Right lobe of liver (tissue), 6 donors: ENCODE results near the gene TMEM200A. TPM values are rescaled to one million over a fixed set of nuclear protein-coding genes. Genes with fewer than 3 reads are reported as not detected.

Source experiments
- ATAC-seq, 4 donors: fragments of 200-7000 bp; cut with Tn5 transposase; one replicate each; pipeline ENCODE4 v1.9.1; 2020; ENCODE audit warnings: mild to moderate bottlenecking in 4 of 4, moderate library complexity in 4 of 4
- DNase-seq, 3 donors: peaks; one replicate each; pipeline ENCODE4 v3.0.0-alpha.2; 2020
- H3K27ac ChIP-seq, 3 donors: fragments of 200-600 bp; one replicate each; pipeline ENCODE4 v1.8.0; 2022
- H3K27me3 ChIP-seq, 2 donors: fragments of 200-600 bp; one replicate each; pipeline ENCODE4 v1.8.0; 2022
- H3K36me3 ChIP-seq, 4 donors: fragments of 200-600 bp; sonication (generic) in 1 of 4; one replicate each; pipeline versions ENCODE4 v1.5.1 to v1.8.0; 2017 to 2022; ENCODE audit warnings: control low read depth in 1 of 4
- H3K4me1 ChIP-seq, 4 donors: fragments of 200-600 bp; sonication (generic) in 1 of 4; one replicate each; pipeline versions ENCODE4 v1.5.1 to v1.8.0; 2017 to 2022; ENCODE audit warnings: control low read depth in 1 of 4
- H3K4me3 ChIP-seq, 3 donors: fragments of 200-600 bp; one replicate each; pipeline ENCODE4 v1.8.0; 2022
- H3K9me3 ChIP-seq, 4 donors: fragments of 200-600 bp; sonication (generic) in 1 of 4; one replicate each; pipeline versions ENCODE4 v1.5.1 to v1.8.0; 2017 to 2022; ENCODE audit warnings: control low read depth in 1 of 4
- CTCF ChIP-seq, 4 donors: fragments of 200-600 bp in 3 of 4; fragments of 450-650 bp in 1 of 4; IDR thresholded peaks; one replicate each; pipeline versions ENCODE4 v1.5.1 to v1.8.0; 2016 to 2022; ENCODE audit warnings: antibody characterized with exemption in 4 of 4, mild to moderate bottlenecking in 2 of 4
- POLR2A ChIP-seq: fragments of 450-650 bp; IDR thresholded peaks from one replicate; pipeline ENCODE4 v1.6.1; 2017; ENCODE audit warnings: antibody characterized with exemption, mild to moderate bottlenecking
- WGBS: methylation state at CpG from one replicate; pipeline ENCODE4 v1.1.6; 2018; ENCODE audit warnings: low coverage, low lambda C conversion rate; ENCODE audit not compliant: insufficient coverage; ENCODE audit errors: missing lambda C conversion rate; 5-methylcytosine and 5-hydroxymethylcytosine counted together
- intact Hi-C, 2 donors: fragments of 100-400 bp; cut with DNase I; formaldehyde crosslinking; loops; one replicate each; pipeline versions ENCODE4 v1.11.2 to v1.14.1; 2022
- total RNA-seq, 6 experiments: library from RNA; depleted of rRNA in 2 of 6; stranded (reverse); fragments of >200 nt in 2 of 6; fragmentation: NEBNext Ultra II Directional in 3 of 6; extraction: Animal tissue kit (Norgen Biotek cat#: 25700) in 3 of 6; gene quantifications; one replicate each; pipeline versions ENCODE4 v1.1.0 to v1.2.4, GENCODE V29; 2016 to 2023
- donor health status: DM: no; HTN: yes; CAD: no.
- donor health status: DM: no; HTN: no; CAD: no.
- donor health status: DM: no; HTN: no; CAD: no.
- donor health status: DM: no; HTN: yes; CAD: no.
- donor health status: DM: no; HTN: yes; CAD: no.

TMEM200A gene
- total RNA-seq, 6 experiments from 2014 or later = 0.18 to 1.5 (median 0.31) TPM; not detected in 3

GRCh38 chr6:130371921-130372420 lies 6.2 kb downstream of the TMEM200A start:
- ATAC-seq (no peak), DNase-seq (no peak)
- H3K4me1 ChIP-seq = no peaks in the 10 kb centered on the region
- 60% methylated on average over 7 of the region's 7 CpGs for WGBS
- H3K9me3 ChIP-seq = no peaks in the 10 kb centered on the region
- H3K36me3 ChIP-seq = no peaks in the 10 kb centered on the region
- intact Hi-C loops = no loop called here
- H3K27ac ChIP-seq = no peak overlapping the region
- H3K27me3 ChIP-seq = no peaks in the 10 kb centered on the region
- no peak overlapping the region for H3K4me3 ChIP-seq
- TF ChIP-seq POLR2A = no peak
- TF ChIP-seq CTCF (IDR thresholded peaks at IDR 0.05) = no peak

GRCh38 chr6:130372786-130373185 lies 7.0 kb downstream of the TMEM200A start:
- ATAC-seq (no peak), DNase-seq (no peak)
- Histone ChIP-seq H3K27me3 (no peaks in the 10 kb centered on the region), H3K27ac (no peak overlapping the region), H3K4me3 (no peak overlapping the region), H3K4me1 (no peaks in the 10 kb centered on the region), H3K9me3 (no peaks in the 10 kb centered on the region), H3K36me3 (no peaks in the 10 kb centered on the region)
- no peak for TF ChIP-seq CTCF (IDR thresholded peaks at IDR 0.05)
- TF ChIP-seq POLR2A = no peak
- 71% methylated on average over 1 of the region's 1 CpG for WGBS
- intact Hi-C loops = no loop called here

GRCh38 chr6:130373992-130374391 lies 8.2 kb downstream of the TMEM200A start:
- Histone ChIP-seq H3K4me3 (no peak overlapping the region), H3K9me3 (no peaks in the 10 kb centered on the region), H3K27ac (no peak overlapping the region), H3K4me1 (no peaks in the 10 kb centered on the region), H3K27me3 (no peaks in the 10 kb centered on the region), H3K36me3 (no peaks in the 10 kb centered on the region)
- intact Hi-C loops = no loop called here
- ATAC-seq (no peak), DNase-seq (no peak)
- 44% methylated on average over 2 of the region's 2 CpGs for WGBS
- TF ChIP-seq POLR2A = no peak
- no peak for TF ChIP-seq CTCF (IDR thresholded peaks at IDR 0.05)

GRCh38 chr6:130376936-130377335 lies 11.1 kb downstream of the TMEM200A start:
- no peak overlapping the region for H3K27ac ChIP-seq
- ATAC-seq = no peak
- no peak overlapping the region for H3K4me3 ChIP-seq
- H3K4me1 ChIP-seq = no peaks in the 10 kb centered on the region
- H3K36me3 ChIP-seq = no peaks in the 10 kb centered on the region
- WGBS = 23% methylated on average over 1 of the region's 1 CpG
- intact Hi-C loops = no loop called here
- no peak for DNase-seq
- H3K9me3 ChIP-seq = no peaks in the 10 kb centered on the region
- H3K27me3 ChIP-seq = no peaks in the 10 kb centered on the region
- TF ChIP-seq POLR2A = no peak
- no peak for TF ChIP-seq CTCF (IDR thresholded peaks at IDR 0.05)

GRCh38 chr6:130377371-130377770 lies 11.6 kb downstream of the TMEM200A start:
- no peaks in the 10 kb centered on the region for H3K36me3 ChIP-seq
- no peaks in the 10 kb centered on the region for H3K4me1 ChIP-seq
- no peak overlapping the region for H3K27ac ChIP-seq
- intact Hi-C loops = no loop called here
- H3K9me3 ChIP-seq = no peaks in the 10 kb centered on the region
- no peak for TF ChIP-seq CTCF (IDR thresholded peaks at IDR 0.05)
- no peak for TF ChIP-seq POLR2A
- no peak overlapping the region for H3K4me3 ChIP-seq
- no peaks in the 10 kb centered on the region for H3K27me3 ChIP-seq
- no peak for DNase-seq
- no peak for ATAC-seq
